GM21447 (cell line): ENCODE results near the gene HECTD2.
"Not testable (repeated sequence)": the region's sequence is repeated elsewhere in the genome, so short reads cannot be mapped to it uniquely, and the experiment has no call there.

Source experiments
- ATAC-seq: cut with Tn5 transposase; IDR thresholded peaks from one replicate; pipeline ENCODE4 v1.9.1; 2021; ENCODE audit not compliant: unreplicated experiment

HECTD2 gene, protein sequence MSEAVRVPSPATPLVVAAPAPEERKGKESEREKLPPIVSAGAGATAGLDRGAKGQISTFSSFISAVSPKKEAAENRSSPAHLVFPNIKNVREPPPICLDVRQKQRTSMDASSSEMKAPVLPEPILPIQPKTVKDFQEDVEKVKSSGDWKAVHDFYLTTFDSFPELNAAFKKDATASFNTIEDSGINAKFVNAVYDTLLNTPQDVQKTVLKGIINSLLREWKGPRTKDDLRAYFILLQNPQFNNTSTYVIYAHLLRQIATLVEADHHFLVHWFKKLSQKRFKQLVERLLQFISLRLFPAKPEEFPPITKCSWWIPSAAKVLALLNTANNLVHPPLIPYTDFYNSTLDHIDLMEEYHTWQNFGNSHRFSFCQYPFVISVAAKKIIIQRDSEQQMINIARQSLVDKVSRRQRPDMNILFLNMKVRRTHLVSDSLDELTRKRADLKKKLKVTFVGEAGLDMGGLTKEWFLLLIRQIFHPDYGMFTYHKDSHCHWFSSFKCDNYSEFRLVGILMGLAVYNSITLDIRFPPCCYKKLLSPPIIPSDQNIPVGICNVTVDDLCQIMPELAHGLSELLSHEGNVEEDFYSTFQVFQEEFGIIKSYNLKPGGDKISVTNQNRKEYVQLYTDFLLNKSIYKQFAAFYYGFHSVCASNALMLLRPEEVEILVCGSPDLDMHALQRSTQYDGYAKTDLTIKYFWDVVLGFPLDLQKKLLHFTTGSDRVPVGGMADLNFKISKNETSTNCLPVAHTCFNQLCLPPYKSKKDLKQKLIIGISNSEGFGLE

DNA sequence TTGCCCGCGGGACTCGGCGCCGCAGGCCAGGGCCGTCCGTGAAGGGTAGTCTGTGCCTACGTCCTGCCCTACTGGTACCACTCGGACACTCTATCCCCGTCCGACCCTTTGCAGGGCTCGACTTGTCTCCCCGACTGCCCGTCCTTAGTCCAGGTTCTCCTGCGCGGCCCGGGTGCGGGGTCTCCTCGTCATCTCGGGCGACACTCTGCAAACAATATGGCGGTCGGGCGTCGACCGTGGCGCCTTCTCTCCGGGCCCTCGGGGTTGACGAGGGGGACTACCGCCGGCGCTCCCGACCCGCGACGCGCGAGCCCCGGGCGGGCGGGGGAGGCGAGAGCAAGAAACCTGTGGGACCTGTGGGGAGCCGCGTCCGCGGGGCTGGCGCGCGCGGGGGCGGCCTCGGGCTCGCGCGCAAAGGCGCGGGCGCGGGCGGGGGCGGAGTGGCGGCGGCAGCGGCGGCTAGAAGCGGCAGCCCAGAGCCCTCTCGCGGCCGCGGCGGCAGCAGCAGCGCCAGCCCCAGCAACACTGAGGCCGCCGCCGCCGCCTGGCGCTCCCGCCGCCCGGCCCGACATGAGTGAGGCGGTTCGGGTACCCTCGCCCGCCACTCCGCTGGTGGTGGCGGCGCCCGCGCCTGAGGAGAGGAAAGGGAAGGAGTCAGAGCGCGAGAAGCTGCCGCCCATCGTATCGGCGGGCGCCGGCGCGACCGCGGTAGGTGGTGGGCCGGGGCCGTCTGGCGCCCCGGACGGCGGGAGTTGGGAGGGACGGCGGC, at the start of gene HECTD2:
Gene HECTD2 (plus strand): TSS at position 476 of the 769 bp plus-strand sequence. CDS start 95 bp downstream, at position 571.
- peak; percentile 78 for ATAC-seq

- no peak for ATAC-seq
These were observed 49.7 kb upstream of the HECTD2 start for GRCh38 chr10:91360461-91360860.

GRCh38 chr10:91365519-91365918, 44.6 kb upstream of the HECTD2 start:
- not testable (repeated sequence) for ATAC-seq

- ATAC-seq: no peak
These were observed 43.4 kb upstream of the HECTD2 start for GRCh38 chr10:91366704-91367103.

- ATAC-seq: no peak
These were observed 43.0 kb upstream of the HECTD2 start for GRCh38 chr10:91367127-91367531.

DNA sequence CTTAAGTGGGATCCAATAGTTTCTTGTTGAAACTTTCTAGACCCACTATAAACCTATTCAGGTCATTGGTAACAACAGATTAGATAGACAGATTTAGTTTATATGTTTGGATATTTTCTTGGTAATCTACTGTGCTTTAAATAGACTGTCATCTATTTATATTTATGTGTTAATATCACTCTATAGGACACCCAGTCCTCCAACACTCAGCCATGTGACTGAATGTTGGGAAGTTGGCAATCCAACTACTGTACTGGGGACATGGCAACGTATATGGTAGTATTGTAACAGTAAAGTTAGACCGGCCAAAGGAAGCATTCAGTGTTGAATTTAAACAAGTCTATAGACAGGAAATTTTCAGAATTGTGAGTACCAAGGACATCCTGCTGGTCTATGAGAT, 42.6 kb upstream of the HECTD2 start:
- no peak for ATAC-seq

GRCh38 chr10:91369978-91370589, 40.1 kb upstream of the HECTD2 start:
- ATAC-seq: not testable (repeated sequence)

DNA sequence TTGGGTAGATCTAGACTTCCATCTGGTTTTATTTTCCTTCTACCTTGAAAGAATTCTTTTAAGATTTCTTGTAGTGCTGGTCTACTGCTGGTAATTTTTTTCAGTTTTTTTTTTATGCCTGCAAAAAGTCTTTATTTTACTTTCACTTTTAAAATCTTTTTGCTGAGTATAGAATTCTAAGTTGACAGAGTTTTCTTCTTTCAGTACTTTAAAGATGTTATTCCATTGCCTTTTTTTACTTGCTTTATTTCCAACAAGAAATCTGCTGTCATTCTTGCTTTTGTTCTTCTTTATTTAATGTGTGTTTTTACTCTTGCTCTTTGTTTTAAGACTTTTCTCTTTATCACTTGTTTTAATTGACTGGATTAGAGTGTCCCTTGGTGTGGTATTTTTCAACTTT, 36.1 kb upstream of the HECTD2 start:
- ATAC-seq: no peak

DNA sequence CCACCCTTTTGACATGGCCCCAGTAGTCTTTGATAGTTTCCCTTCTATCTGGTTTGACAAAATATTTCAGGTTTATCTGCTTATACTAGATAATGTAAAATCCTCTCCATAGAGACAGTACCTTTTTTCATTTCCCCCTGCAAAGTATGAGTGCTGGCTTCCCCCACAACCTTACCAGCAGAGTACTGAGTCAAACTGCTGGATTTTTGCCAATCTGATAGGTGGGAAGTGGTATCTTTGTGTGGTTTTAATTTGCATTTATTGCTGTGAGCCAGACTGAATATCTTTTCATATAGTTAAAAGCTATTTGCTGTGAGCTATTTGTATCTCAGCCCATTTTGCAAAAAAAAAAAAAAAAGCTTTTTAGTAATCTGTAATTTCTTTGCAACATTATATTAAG, 32.1 kb upstream of the HECTD2 start:
- ATAC-seq: no peak

DNA sequence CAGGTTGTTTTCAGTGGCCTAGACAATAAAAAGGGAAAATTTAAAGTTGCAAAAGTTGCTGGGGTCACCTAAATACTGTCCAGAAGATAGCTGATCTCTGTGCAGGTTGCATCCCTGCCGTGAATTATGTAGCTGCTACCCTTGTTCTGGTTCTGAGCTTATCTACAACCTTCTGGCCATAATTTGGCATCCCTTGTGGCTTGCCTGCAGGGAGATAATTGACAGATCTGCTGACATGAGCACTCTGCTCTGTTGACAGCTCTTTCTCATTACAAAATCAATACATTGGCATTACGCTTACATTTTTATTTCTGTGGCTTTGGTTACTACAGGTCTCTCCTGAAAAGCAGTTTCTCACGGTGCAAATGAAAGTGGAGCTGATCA, 29.3 kb upstream of the HECTD2 start:
- ATAC-seq: no peak

GRCh38 chr10:91381257-91381891, 28.8 kb upstream of the HECTD2 start:
- ATAC-seq: no peak

GRCh38 chr10:91385306-91386085, 24.6 kb upstream of the HECTD2 start:
- no peak for ATAC-seq

GRCh38 chr10:91389636-91390512, 20.3 kb upstream of the HECTD2 start:
- ATAC-seq: peak; percentile 98

DNA sequence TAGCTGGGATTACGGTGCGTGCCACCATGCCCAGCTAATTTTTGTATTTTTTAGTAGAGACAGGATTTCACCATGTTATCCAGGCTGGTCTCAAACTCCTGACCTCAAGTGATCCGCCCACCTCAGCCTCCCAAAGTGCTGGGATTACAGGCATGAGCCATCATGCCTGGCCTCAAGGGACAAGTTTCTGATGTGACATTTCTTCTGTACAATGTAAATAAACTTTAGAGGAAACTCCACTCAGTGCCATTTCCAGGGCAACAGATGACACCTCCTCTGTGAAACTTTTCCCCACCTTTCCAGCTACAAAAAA, 19.7 kb upstream of the HECTD2 start:
- ATAC-seq: not testable (repeated sequence)

DNA sequence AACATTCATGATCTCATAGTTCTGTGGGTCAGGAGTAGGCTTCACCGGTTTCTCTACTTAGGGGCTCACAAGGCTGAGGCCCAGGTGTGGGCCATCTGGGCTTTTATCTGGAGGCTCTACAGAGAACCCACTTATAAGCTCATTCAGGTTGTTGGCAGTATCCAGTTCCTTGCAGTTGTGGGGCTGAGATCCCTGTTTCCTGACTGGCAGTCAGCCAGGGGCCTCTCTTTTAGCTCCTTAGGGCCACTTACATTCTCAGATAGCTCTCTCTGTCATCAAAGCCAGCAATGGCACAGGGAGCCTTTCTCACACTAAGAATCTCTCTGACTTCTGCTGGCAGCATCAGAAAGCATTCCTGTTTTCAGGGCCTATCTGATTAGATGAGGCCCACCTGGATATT, 18.2 kb upstream of the HECTD2 start:
- no peak for ATAC-seq

DNA sequence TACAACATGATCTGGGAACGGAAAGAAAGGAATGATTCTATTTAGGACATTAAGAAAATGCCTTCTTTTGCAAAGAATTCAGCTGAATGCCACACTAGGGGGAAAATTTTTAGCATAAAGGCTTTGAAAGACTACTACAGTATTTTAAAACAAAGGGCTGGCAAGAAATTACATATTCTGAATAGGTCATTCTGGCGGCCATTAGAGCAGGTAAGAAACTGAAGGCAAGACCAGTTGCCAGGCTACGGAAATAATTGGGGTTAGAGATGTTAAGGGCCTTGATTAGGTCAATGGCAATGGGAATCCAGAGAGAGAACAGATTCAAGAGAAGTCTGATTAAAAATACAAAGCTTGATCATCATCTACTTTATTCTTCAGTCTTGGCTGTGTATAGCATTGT, 3.8 kb upstream of the HECTD2 start:
- no peak for ATAC-seq

GRCh38 chr10:91409069-91409868, 875 bp upstream of the HECTD2 start:
- ATAC-seq: peak; percentile 39
